ENCODE measurements around the gene TINAG. TPM values are rescaled to one million over a fixed set of nuclear protein-coding genes. Genes with fewer than 3 reads are reported as not detected.

TINAG gene
- total and polyA plus RNA-seq, 2 of the 13 experiments (the other 11 are each of a cell fraction or from before 2014, with no cell fraction given): 0.08 to 0.15 TPM

DNA sequence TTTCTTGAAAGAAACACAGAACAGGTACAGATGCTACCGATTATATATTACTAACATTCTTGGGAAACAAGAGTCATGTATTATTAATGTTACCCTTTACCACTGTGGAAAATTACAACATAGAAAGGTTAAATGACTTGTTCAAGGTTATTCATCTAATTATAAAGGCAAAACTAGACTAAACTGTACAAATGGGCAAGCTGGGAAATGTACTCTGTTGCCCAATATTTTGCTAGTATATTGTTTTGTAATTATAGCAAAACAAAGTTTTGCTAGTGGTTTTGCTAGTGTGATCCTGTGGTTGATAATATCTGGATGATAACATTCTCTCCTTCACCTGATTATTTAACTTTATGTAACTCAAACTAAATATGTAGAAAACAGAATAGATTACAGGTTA is 96.5 kb downstream of the TINAG start:
- DNase-seq (ENCODE audit: low spot score) (no peak), ATAC-seq (no peak), FAIRE-seq (no peak)
- intact Hi-C loops (cut with micrococcal nuclease; ENCODE audit: unreplicated experiment) (no loop called here), in situ Hi-C loops (cut with HindIII; ENCODE audit: extremely low pct_ligation_motif_present, low pct_unique_long_range_greater_than_20kb) (no loop called here)
- WGBS (ENCODE audit: low lambda C conversion rate): 0% methylated on average over 1 of the region's 1 CpG
- ChIA-PET POLR2A (no interaction called here), CTCF (ENCODE audit: low intra/inter-chr PET ratio, low total read pairs) (interaction anchor here (0.6 kb wide), 1 partner anchor 68 kb away, joined by 4 read pairs; no protein-coding TSS in a partner anchor)
- no peak overlapping the region for H3K9ac ChIP-seq (ENCODE audit: insufficient read depth, low read depth, low read length)
- no peaks in the 10 kb centered on the region for H3K36me3 ChIP-seq (replicated peaks in 1 of 2; ENCODE audit: control insufficient read depth in 1 of 2, insufficient read depth in 2 of 2, low read length in 2 of 2)
- no peak overlapping the region for H3K27ac ChIP-seq (ENCODE audit: extremely low read length, insufficient read depth, low read length)
- no peaks in the 10 kb centered on the region for H3K79me2 ChIP-seq (ENCODE audit: insufficient read depth, low read length)
- no peak overlapping the region for H3K4me2 ChIP-seq (ENCODE audit: low read depth, low read length)
- no peak for TF ChIP-seq ZNF451 (CRISPR knock-in tag; IDR thresholded peaks at IDR 0.05)
- no peak for TF ChIP-seq MED13 (CRISPR knock-in tag; IDR thresholded peaks at IDR 0.05)
- TF ChIP-seq ZNF883 (CRISPR knock-in tag; IDR thresholded peaks at IDR 0.05; ENCODE audit: not compliant biosample characterization): no peak
- no peak overlapping the region for H2AFZ ChIP-seq (ENCODE audit: low read length)
- H3K4me1 ChIP-seq (ENCODE audit: insufficient read depth, low read length): no peaks in the 10 kb centered on the region
- no peaks in the 10 kb centered on the region for H3K9me3 ChIP-seq (ENCODE audit: low read length)
- no TSS peak for BruUV-seq (replicated peaks)
- H3K27me3 ChIP-seq (ENCODE audit: control insufficient read depth in 1 of 2, insufficient read depth in 2 of 2, low read length in 2 of 2): no peaks in the 10 kb centered on the region
- no peaks in the 10 kb centered on the region for H4K20me1 ChIP-seq (ENCODE audit: insufficient read depth, low read length)
- H3K4me3 ChIP-seq (replicated peaks in 1 of 3; ENCODE audit: insufficient read depth in 1 of 3, low read depth in 2 of 3, low read length in 3 of 3): no peak overlapping the region

DNA sequence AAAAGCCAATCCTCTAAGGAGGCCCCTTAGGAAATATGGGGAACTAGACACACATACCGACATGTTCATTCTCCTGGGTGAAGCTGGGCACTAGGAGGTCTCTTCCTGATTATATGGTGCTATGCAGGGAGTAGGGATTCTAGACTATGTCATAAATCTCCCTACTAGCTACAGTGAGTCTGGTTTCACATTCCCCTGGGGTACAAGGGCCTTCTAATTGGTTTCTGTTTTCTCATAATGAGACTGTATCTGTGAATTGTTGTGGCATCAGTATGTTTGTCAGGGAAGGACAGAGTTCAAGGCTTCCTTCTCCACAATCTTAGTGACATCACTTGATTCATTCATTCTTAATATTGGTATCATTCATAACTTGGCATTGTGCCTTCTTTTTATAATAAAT is 103.5 kb downstream of the TINAG start:
- Histone ChIP-seq H2AFZ (ENCODE audit: low read length) (no peak overlapping the region), H3K79me2 (ENCODE audit: insufficient read depth, low read length) (no peaks in the 10 kb centered on the region), H3K4me1 (ENCODE audit: insufficient read depth, low read length) (no peaks in the 10 kb centered on the region), H3K4me3 (replicated peaks in 1 of 3; ENCODE audit: insufficient read depth in 1 of 3, low read depth in 2 of 3, low read length in 3 of 3) (no peak overlapping the region), H3K27me3 (ENCODE audit: control insufficient read depth in 1 of 2, insufficient read depth in 2 of 2, low read length in 2 of 2) (no peaks in the 10 kb centered on the region), H3K36me3 (replicated peaks in 1 of 2; ENCODE audit: control insufficient read depth in 1 of 2, insufficient read depth in 2 of 2, low read length in 2 of 2) (no peaks in the 10 kb centered on the region), H4K20me1 (ENCODE audit: insufficient read depth, low read length) (no peaks in the 10 kb centered on the region), H3K9me3 (ENCODE audit: low read length) (no peaks in the 10 kb centered on the region), H3K4me2 (ENCODE audit: low read depth, low read length) (no peak overlapping the region), H3K27ac (ENCODE audit: extremely low read length, insufficient read depth, low read length) (no peak overlapping the region), H3K9ac (ENCODE audit: insufficient read depth, low read depth, low read length) (no peak overlapping the region)
- WGBS (ENCODE audit: low lambda C conversion rate): 44% methylated on average over 1 of the region's 1 CpG
- no peak for DNase-seq (ENCODE audit: low spot score)
- in situ Hi-C loops (cut with HindIII; ENCODE audit: extremely low pct_ligation_motif_present, low pct_unique_long_range_greater_than_20kb) (no loop called here), intact Hi-C loops (cut with micrococcal nuclease; ENCODE audit: unreplicated experiment) (no loop called here)
- FAIRE-seq: no peak
- CTCF ChIA-PET (ENCODE audit: low intra/inter-chr PET ratio, low total read pairs): no interaction called here
- ATAC-seq: no peak
- BruUV-seq (replicated peaks): no TSS peak
- POLR2A ChIA-PET: no interaction called here
- TF ChIP-seq ZNF772 (CRISPR knock-in tag; IDR thresholded peaks at IDR 0.05) (no peak), ZNF562 (CRISPR knock-in tag; IDR thresholded peaks at IDR 0.05; ENCODE audit: borderline replicate concordance) (no peak), TAF15 (IDR thresholded peaks at IDR 0.05; ENCODE audit: low read depth, low read length, poor library complexity, severe bottlenecking) (no peak), SMYD3 (CRISPR knock-in tag; IDR thresholded peaks at IDR 0.05) (no peak), NR2F1 (CRISPR knock-in tag; IDR thresholded peaks at IDR 0.05) (no peak), ZNF546 (CRISPR knock-in tag; conservative IDR thresholded peaks at IDR 0.05) (no peak), GABPB1 (CRISPR knock-in tag; IDR thresholded peaks at IDR 0.05) (no peak), TEAD3 (CRISPR knock-in tag; optimal IDR thresholded peaks at IDR 0.05; ENCODE audit: borderline replicate concordance) (no peak), HMGXB4 (CRISPR knock-in tag; IDR thresholded peaks at IDR 0.05; ENCODE audit: borderline replicate concordance in 1 of 2, low read depth in 1 of 2) (no peak), FOXK1 (CRISPR knock-in tag; IDR thresholded peaks at IDR 0.05; ENCODE audit: borderline replicate concordance, low read depth) (no peak), BRCA1 (CRISPR knock-in tag; IDR thresholded peaks at IDR 0.05) (no peak), RARG (CRISPR knock-in tag; IDR thresholded peaks at IDR 0.05; ENCODE audit: low read depth) (no peak), CERS6 (CRISPR knock-in tag; IDR thresholded peaks at IDR 0.05) (no peak)
